Choroid plexus epithelial cell (primary cell): Measurements from ENCODE around the gene PSME4.
"Not testable (repeated sequence)": the region's sequence is repeated elsewhere in the genome, so short reads cannot be mapped to it uniquely, and the experiment has no call there.

Source experiments
- DNase-seq: peaks from one replicate; pipeline ENCODE4 v3.0.0-alpha.2; 2010; ENCODE audit warnings: low read depth
- H3K4me3 ChIP-seq: 2 replicates; pipeline ENCODE4 v1.5.1; 2011; ENCODE audit warnings: low read depth, mild to moderate bottlenecking, control low read depth, low read length, moderate library complexity
- CTCF ChIP-seq: conservative IDR thresholded peaks from 2 replicates; pipeline ENCODE4 v1.5.1; 2011; ENCODE audit warnings: low read depth, mild to moderate bottlenecking, control low read depth, inconsistent platforms, low read length, moderate library complexity

The PSME4 gene

GRCh38 chr2:53941749-53942148 is 29.0 kb downstream of the PSME4 start:
- no peak overlapping the region for H3K4me3 ChIP-seq
- DNase-seq = no peak
- TF ChIP-seq CTCF = no peak

GRCh38 chr2:53939656-53940055 is 31.1 kb downstream of the PSME4 start:
- no peak overlapping the region for H3K4me3 ChIP-seq
- TF ChIP-seq CTCF = no peak
- peak; percentile 46 for DNase-seq

- DNase-seq = no peak
- no peak for TF ChIP-seq CTCF
- H3K4me3 ChIP-seq = no peak overlapping the region
These were observed 31.9 kb downstream of the PSME4 start for GRCh38 chr2:53938904-53939303.

- no peak overlapping the region for H3K4me3 ChIP-seq
- peak; percentile 8 for DNase-seq
- no peak for TF ChIP-seq CTCF
These were observed 37.5 kb downstream of the PSME4 start for GRCh38 chr2:53933329-53933728.

GRCh38 chr2:53926321-53926720 is 44.5 kb downstream of the PSME4 start:
- not testable (repeated sequence) for H3K4me3 ChIP-seq, DNase-seq

- no peak overlapping the region for H3K4me3 ChIP-seq
- DNase-seq = peak; percentile 87
- TF ChIP-seq CTCF = no peak
These were observed 57.1 kb downstream of the PSME4 start for GRCh38 chr2:53913721-53914120.

GRCh38 chr2:53911434-53912189 is 59.2 kb downstream of the PSME4 start:
- H3K4me3 ChIP-seq = no peak overlapping the region
- peak; percentile 21 for DNase-seq
- no peak for TF ChIP-seq CTCF

GRCh38 chr2:53907582-53907981 is 63.2 kb downstream of the PSME4 start:
- H3K4me3 ChIP-seq = no peak overlapping the region
- TF ChIP-seq CTCF = no peak
- DNase-seq = peak; percentile 5
